ENCODE results near the gene SLFN5. TPM values are rescaled to one million over a fixed set of nuclear protein-coding genes. Genes with fewer than 3 reads are reported as not detected.
A peak's percentile ranks its signal among the peaks of the same experiment; 100 is the strongest.

SLFN5 gene
- total RNA-seq, 2 donors from 2014 or later = 3.0 to 8.5 TPM

GRCh38 chr17:35312346-35312745, 69.5 kb downstream of the SLFN5 start:
- DNase-seq = no peak
- H3K9me3 ChIP-seq = no peaks in the 10 kb centered on the region
- no peak overlapping the region for H3K27ac ChIP-seq
- intact Hi-C loops (cut with DNase I) = loop anchor here (2.0 kb wide), 1 partner anchor 222 kb away; no protein-coding TSS in a partner anchor
- no peaks in the 10 kb centered on the region for H3K36me3 ChIP-seq
- no peak overlapping the region for H3K9ac ChIP-seq (ENCODE audit: low read depth in 2 of 2, low read length in 2 of 2)
- H3K27me3 ChIP-seq = no peaks in the 10 kb centered on the region
- H3K4me1 ChIP-seq = no peaks in the 10 kb centered on the region
- no peak overlapping the region for H3K4me3 ChIP-seq
- no peak for TF ChIP-seq CTCF (IDR thresholded peaks at IDR 0.05)

DNA sequence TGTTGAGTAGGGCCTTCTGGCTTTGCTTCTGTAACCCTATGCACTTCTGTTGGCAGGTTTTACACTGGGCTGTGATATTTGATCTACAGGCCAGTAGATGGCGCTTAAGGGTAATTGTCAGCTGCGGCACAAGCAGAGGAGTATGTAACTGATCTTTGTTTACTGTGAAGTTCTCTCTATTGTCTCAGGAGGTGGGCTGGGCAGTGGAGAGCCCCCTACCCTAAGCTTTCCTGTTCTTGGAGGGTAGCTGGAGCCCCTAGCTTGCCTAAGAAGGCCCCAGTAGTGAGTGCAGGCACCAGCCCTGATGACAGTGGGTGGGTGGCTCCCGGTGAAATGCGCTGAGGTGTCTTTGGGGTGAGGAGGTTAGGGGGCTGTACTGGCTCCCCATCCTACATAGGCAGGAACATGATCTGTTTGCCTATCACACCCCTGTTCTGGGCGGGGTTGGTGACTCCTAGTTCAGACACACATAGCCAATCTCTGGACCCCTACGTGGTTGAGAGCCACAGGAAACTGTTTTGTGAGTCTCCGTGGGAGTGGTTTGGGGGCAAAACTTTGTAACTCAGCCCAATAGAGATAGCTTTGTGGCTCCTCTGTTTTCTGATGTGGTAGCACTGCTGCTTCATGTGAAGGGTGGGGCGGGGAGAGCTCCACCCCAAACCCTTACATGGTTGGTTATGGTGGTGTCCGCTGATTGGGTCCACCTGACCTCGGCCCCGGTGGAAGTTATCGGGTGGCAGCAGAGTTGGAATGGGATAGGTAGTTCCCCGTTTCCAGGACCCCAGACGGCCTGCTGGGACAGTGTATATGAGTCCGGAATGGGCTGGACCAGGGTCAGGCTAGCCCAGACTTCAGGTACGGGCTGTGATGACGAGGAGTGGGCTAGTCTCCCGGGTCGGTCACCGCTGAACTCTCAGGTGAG, 70.2 kb downstream of the SLFN5 start:
- peak; percentile 58 for TF ChIP-seq CTCF (IDR thresholded peaks at IDR 0.05)
- H3K9ac ChIP-seq (ENCODE audit: low read depth in 2 of 2, low read length in 2 of 2) = peak overlapping the region; percentile 40 to 43
- H3K27ac ChIP-seq = no peak overlapping the region
- H3K27me3 ChIP-seq = no peaks in the 10 kb centered on the region
- no peaks in the 10 kb centered on the region for H3K36me3 ChIP-seq
- H3K9me3 ChIP-seq = no peaks in the 10 kb centered on the region
- intact Hi-C loops (cut with DNase I) = loop anchor here (2.0 kb wide), 1 partner anchor 222 kb away; no protein-coding TSS in a partner anchor
- peak overlapping the region; percentile 21 for H3K4me3 ChIP-seq
- H3K4me1 ChIP-seq = no peaks in the 10 kb centered on the region
- peak; percentile 45 for DNase-seq

GRCh38 chr17:35313875-35314409, 71.1 kb downstream of the SLFN5 start:
- no peak for TF ChIP-seq CTCF (IDR thresholded peaks at IDR 0.05)
- no peak overlapping the region for H3K27ac ChIP-seq

DNA sequence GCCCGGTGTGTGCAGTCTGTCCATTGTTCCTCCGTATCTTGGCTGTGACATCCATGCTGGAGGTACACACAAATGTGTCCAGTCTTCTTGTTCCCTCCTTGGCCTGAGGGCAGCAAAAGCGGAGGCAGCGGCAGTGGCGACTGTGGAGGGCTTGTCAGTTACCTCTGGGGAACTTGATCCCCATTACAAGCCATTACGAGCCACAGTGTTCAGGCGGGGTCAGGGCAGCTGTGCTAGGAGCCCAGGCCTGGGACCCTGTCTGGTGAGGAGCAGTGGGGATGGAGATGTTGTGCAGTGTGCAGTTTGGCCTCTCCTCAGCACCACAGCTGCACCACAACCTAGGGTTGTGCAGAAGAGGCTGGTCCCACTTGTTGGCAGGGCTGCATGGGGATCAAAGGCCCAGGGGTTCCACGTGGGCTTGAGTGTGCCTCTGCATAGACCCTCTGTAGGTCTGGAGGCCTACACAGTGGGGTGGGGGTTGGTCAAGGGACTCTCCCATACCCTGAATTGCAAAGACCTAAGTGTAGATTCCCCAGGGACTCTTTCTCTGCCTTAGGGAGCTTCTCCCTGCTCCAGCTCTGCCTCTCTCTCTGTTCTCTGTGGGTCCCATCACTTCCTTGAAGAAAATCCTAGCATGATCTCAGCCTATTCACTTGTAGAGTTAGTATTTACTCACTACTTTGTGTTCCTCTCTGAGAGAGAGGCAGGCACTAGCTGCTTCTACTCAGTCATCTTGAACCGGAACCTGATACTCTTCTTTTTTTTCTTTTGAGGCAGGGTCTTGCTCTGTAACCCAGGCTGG, 71.7 kb downstream of the SLFN5 start:
- Histone ChIP-seq H3K36me3 (no peaks in the 10 kb centered on the region), H3K4me3 (no peak overlapping the region), H3K9ac (ENCODE audit: low read depth in 2 of 2, low read length in 2 of 2) (no peak overlapping the region), H3K27ac (no peak overlapping the region), H3K9me3 (no peaks in the 10 kb centered on the region), H3K4me1 (no peaks in the 10 kb centered on the region), H3K27me3 (peaks cover 3% of the 10 kb centered on the region)
- no peak for TF ChIP-seq CTCF (IDR thresholded peaks at IDR 0.05)
- intact Hi-C loops (cut with DNase I) = no loop called here
- DNase-seq = no peak

More at GRCh38 chr17:35313875-35314409, 71.1 kb downstream of the SLFN5 start:
- Histone ChIP-seq H3K4me1 (no peaks in the 10 kb centered on the region), H3K9me3 (no peaks in the 10 kb centered on the region), H3K4me3 (peak overlapping the region; percentile 21), H3K36me3 (no peaks in the 10 kb centered on the region), H3K27me3 (peaks cover 3% of the 10 kb centered on the region), H3K9ac (ENCODE audit: low read depth in 2 of 2, low read length in 2 of 2) (peak overlapping the region; percentile 40 to 43)
- intact Hi-C loops (cut with DNase I) = loop anchor here (2.0 kb wide), 1 partner anchor 221 kb away; no protein-coding TSS in a partner anchor
- no peak for DNase-seq

GRCh38 chr17:35315283-35315682, 72.4 kb downstream of the SLFN5 start:
- no peaks in the 10 kb centered on the region for H3K4me1 ChIP-seq
- H3K4me3 ChIP-seq = no peak overlapping the region
- no peaks in the 10 kb centered on the region for H3K9me3 ChIP-seq
- H3K27ac ChIP-seq = no peak overlapping the region
- H3K36me3 ChIP-seq = no peaks in the 10 kb centered on the region
- no peak for TF ChIP-seq CTCF (IDR thresholded peaks at IDR 0.05)
- H3K27me3 ChIP-seq = peaks cover 3% of the 10 kb centered on the region
- intact Hi-C loops (cut with DNase I) = no loop called here
- no peak overlapping the region for H3K9ac ChIP-seq (ENCODE audit: low read depth in 2 of 2, low read length in 2 of 2)
- DNase-seq = no peak

Data from colonic mucosa (tissue), 4 donors.